ENCODE data around the gene TPT1. TPM values are rescaled to one million over a fixed set of nuclear protein-coding genes. Genes with fewer than 3 reads are reported as not detected.
"Not testable (repeated sequence)": the region's sequence is repeated elsewhere in the genome, so short reads cannot be mapped to it uniquely, and the experiment has no call there.

Gene TPT1
- 1,515 TPM for total RNA-seq (ENCODE audit: unreplicated experiment)
- long read RNA-seq, full-length matches to known transcripts: 2,189 of 2,224 reads
- long read RNA-seq, partial matches to known transcripts: 8 of 2,224 reads
- long read RNA-seq, other reads (novel, unspliced or antisense): 27 of 2,224 reads

GRCh38 chr13:45341034-45341798 is at the start of gene TPT1:
Gene TPT1 (minus strand): TSS chr13:45341183. CDS start chr13:45341069, 114 bp downstream.
- Mint-ChIP-seq H3K27me3 (ENCODE audit: unreplicated experiment) (peaks cover 12% of the 10 kb centered on the region), H3K4me3 (ENCODE audit: unreplicated experiment) (peak within 1 kb of the TSS; percentile 95), H3K36me3 (ENCODE audit: unreplicated experiment) (peaks cover 3% of the 10 kb centered on the region), H3K9me3 (ENCODE audit: unreplicated experiment) (peaks cover 11% of the 10 kb centered on the region), H3K4me1 (ENCODE audit: low read depth, unreplicated experiment) (peaks cover 12% of the 10 kb centered on the region), H3K27ac (ENCODE audit: unreplicated experiment) (peak within 1 kb of the TSS; percentile 96)
- DNase-seq: peak; percentile 99
- no peak for TF ChIP-seq CTCF (IDR thresholded peaks at IDR 0.05; ENCODE audit: partially characterized antibody, unreplicated experiment)

- H3K27ac Mint-ChIP-seq (ENCODE audit: unreplicated experiment); H3K9me3 Mint-ChIP-seq (ENCODE audit: unreplicated experiment); H3K36me3 Mint-ChIP-seq (ENCODE audit: unreplicated experiment); H3K27me3 Mint-ChIP-seq (ENCODE audit: unreplicated experiment); DNase-seq; H3K4me1 Mint-ChIP-seq (ENCODE audit: low read depth, unreplicated experiment); H3K4me3 Mint-ChIP-seq (ENCODE audit: unreplicated experiment): not testable (repeated sequence)
Observed at GRCh38 chr13:45390348-45390747, 49.4 kb upstream of the TPT1 start.

GRCh38 chr13:45388664-45389063 is 47.7 kb upstream of the TPT1 start:
- peaks cover 2% of the 10 kb centered on the region for H3K27me3 Mint-ChIP-seq (ENCODE audit: unreplicated experiment)
- TF ChIP-seq CTCF (IDR thresholded peaks at IDR 0.05; ENCODE audit: partially characterized antibody, unreplicated experiment): no peak
- no peaks in the 10 kb centered on the region for H3K9me3 Mint-ChIP-seq (ENCODE audit: unreplicated experiment)
- H3K27ac Mint-ChIP-seq (ENCODE audit: unreplicated experiment): no peak overlapping the region
- no peaks in the 10 kb centered on the region for H3K4me1 Mint-ChIP-seq (ENCODE audit: low read depth, unreplicated experiment)
- DNase-seq: no peak
- no peak overlapping the region for H3K4me3 Mint-ChIP-seq (ENCODE audit: unreplicated experiment)
- H3K36me3 Mint-ChIP-seq (ENCODE audit: unreplicated experiment): peaks cover 14% of the 10 kb centered on the region

- H3K9me3 Mint-ChIP-seq (ENCODE audit: unreplicated experiment); DNase-seq; H3K4me1 Mint-ChIP-seq (ENCODE audit: low read depth, unreplicated experiment); H3K4me3 Mint-ChIP-seq (ENCODE audit: unreplicated experiment); H3K27ac Mint-ChIP-seq (ENCODE audit: unreplicated experiment); H3K27me3 Mint-ChIP-seq (ENCODE audit: unreplicated experiment): not testable (repeated sequence)
- H3K36me3 Mint-ChIP-seq (ENCODE audit: unreplicated experiment): peaks cover 14% of the 10 kb centered on the region
Observed at GRCh38 chr13:45386892-45387575, 46.1 kb upstream of the TPT1 start.

GRCh38 chr13:45385907-45386553 is 45.0 kb upstream of the TPT1 start:
- no peak for TF ChIP-seq CTCF (IDR thresholded peaks at IDR 0.05; ENCODE audit: partially characterized antibody, unreplicated experiment)
- Mint-ChIP-seq H3K4me3 (ENCODE audit: unreplicated experiment) (no peak overlapping the region), H3K36me3 (ENCODE audit: unreplicated experiment) (peaks cover 14% of the 10 kb centered on the region), H3K27me3 (ENCODE audit: unreplicated experiment) (no peaks in the 10 kb centered on the region), H3K27ac (ENCODE audit: unreplicated experiment) (no peak overlapping the region), H3K4me1 (ENCODE audit: low read depth, unreplicated experiment) (no peaks in the 10 kb centered on the region), H3K9me3 (ENCODE audit: unreplicated experiment) (no peaks in the 10 kb centered on the region)
- DNase-seq: no peak
